ENCODE measurements around the gene SOBP.

The SOBP gene

GRCh38 chr6:107533415-107534059 lies 43.6 kb downstream of the SOBP start:
- POLR2A ChIA-PET = interaction anchor here (1.7 kb wide), 1 partner anchor 40 kb away, joined by 3 read pairs; no protein-coding TSS in a partner anchor
- no peak overlapping the region for H3K27ac ChIP-seq (ENCODE audit: extremely low read depth, low read depth, low read length)
- peaks cover 3 to 14% of the 10 kb centered on the region in 2 experiments; a peak in 1 of 3 replicates for H3K36me3 ChIP-seq (ENCODE audit: control insufficient read depth in 2 of 2, insufficient read depth in 1 of 2, low read length in 2 of 2)
- TF ChIP-seq ZBTB17 (tag by site-specific recombination; IDR thresholded peaks at IDR 0.05) (no peak), ZNF341 (tag by site-specific recombination; IDR thresholded peaks at IDR 0.05; ENCODE audit: low read depth) (no peak), MZF1 (tag by site-specific recombination; IDR thresholded peaks at IDR 0.05; ENCODE audit: borderline replicate concordance) (peak; percentile 71; the same call in 1 of the 2 replicates), ZNF335 (tag by site-specific recombination; conservative IDR thresholded peaks at IDR 0.05) (no peak), ZNF488 (tag by site-specific recombination; IDR thresholded peaks at IDR 0.05) (no peak)
- peaks cover 3% of the 10 kb centered on the region; the same call in 1 of the 2 replicates for H3K4me1 ChIP-seq (ENCODE audit: control insufficient read depth, insufficient read depth, low read length)
- CTCF ChIA-PET = interaction anchor here (0.6 to 1.0 kb wide), 2 partner anchors 11 to 924 kb away, joined by 3 to 4 read pairs; no protein-coding TSS in a partner anchor
- H3K4me3 ChIP-seq (ENCODE audit: low read depth, low read length) = no peak overlapping the region
- no peaks in the 10 kb centered on the region for H3K9me3 ChIP-seq (ENCODE audit: control insufficient read depth, insufficient read depth, low read depth, low read length)

GRCh38 chr6:107534571-107535141 lies 44.7 kb downstream of the SOBP start:
- H3K4me3 ChIP-seq (ENCODE audit: low read depth, low read length) = no peak overlapping the region
- ChIA-PET CTCF (interaction anchor here (1.0 kb wide), 1 partner anchor 9 kb away, joined by 4 read pairs; no protein-coding TSS in a partner anchor), POLR2A (interaction anchor here (1.7 kb wide), 1 partner anchor 41 kb away, joined by 3 read pairs; no protein-coding TSS in a partner anchor)
- no peak for TF ChIP-seq ZNF692 (tag by site-specific recombination; IDR thresholded peaks at IDR 0.05)
- no peak for TF ChIP-seq ZNF133 (tag by site-specific recombination; IDR thresholded peaks at IDR 0.05)
- TF ChIP-seq SP2 (tag by site-specific recombination; IDR thresholded peaks at IDR 0.05) = no peak
- H3K9me3 ChIP-seq (ENCODE audit: control insufficient read depth, insufficient read depth, low read depth, low read length) = no peaks in the 10 kb centered on the region
- H3K4me1 ChIP-seq (ENCODE audit: control insufficient read depth, insufficient read depth, low read length) = peaks cover 14% of the 10 kb centered on the region
- no peak overlapping the region for H3K27ac ChIP-seq (ENCODE audit: extremely low read depth, low read depth, low read length)
- peaks cover 3 to 14% of the 10 kb centered on the region in 2 experiments; a peak in 1 of 3 replicates for H3K36me3 ChIP-seq (ENCODE audit: control insufficient read depth in 2 of 2, insufficient read depth in 1 of 2, low read length in 2 of 2)

GRCh38 chr6:107535626-107536025 lies 45.7 kb downstream of the SOBP start:
- Histone ChIP-seq H3K4me3 (ENCODE audit: low read depth, low read length) (no peak overlapping the region), H3K36me3 (ENCODE audit: control insufficient read depth in 2 of 2, insufficient read depth in 1 of 2, low read length in 2 of 2) (peaks cover 3 to 14% of the 10 kb centered on the region in 2 experiments; a peak in 1 of 3 replicates), H3K27ac (ENCODE audit: extremely low read depth, low read depth, low read length) (no peak overlapping the region), H3K4me1 (ENCODE audit: control insufficient read depth, insufficient read depth, low read length) (peaks cover 23% of the 10 kb centered on the region), H3K9me3 (ENCODE audit: control insufficient read depth, insufficient read depth, low read depth, low read length) (no peaks in the 10 kb centered on the region)
- CTCF ChIA-PET = no interaction called here
- POLR2A ChIA-PET = no interaction called here
- no peak for TF ChIP-seq ZNF148 (tag by site-specific recombination; IDR thresholded peaks at IDR 0.05; ENCODE audit: borderline replicate concordance)
- TF ChIP-seq PRDM4 (tag by site-specific recombination; IDR thresholded peaks at IDR 0.05) = no peak
- no peak for TF ChIP-seq ZNF830 (tag by site-specific recombination; IDR thresholded peaks at IDR 0.05; ENCODE audit: low read depth)
- no peak for TF ChIP-seq KLF9 (tag by site-specific recombination; IDR thresholded peaks at IDR 0.05; ENCODE audit: low read depth)
- no peak for TF ChIP-seq ZIC2 (tag by site-specific recombination; IDR thresholded peaks at IDR 0.05)
- no peak for TF ChIP-seq ZNF621 (tag by site-specific recombination; IDR thresholded peaks at IDR 0.05)
- TF ChIP-seq ZNF670 (tag by site-specific recombination; IDR thresholded peaks at IDR 0.05; ENCODE audit: low read depth) = no peak
- TF ChIP-seq ELK4 (IDR thresholded peaks at IDR 0.05; ENCODE audit: borderline replicate concordance, low read depth, low read length) = no peak
- no peak for TF ChIP-seq ZSCAN23 (tag by site-specific recombination; IDR thresholded peaks at IDR 0.05)

All from HEK293 (cell line).